HL-60/S4 treated with retinoic acid at 250 ng/mL for 4 days and 3 days (cell line): ENCODE data around the gene ZSCAN16.

Experiments
- in situ Hi-C: fragments of 300-500 bp; cut with MboI; formaldehyde crosslinking; loops from 2 replicates; pipeline ENCODE4 v1.7.0; 2022; ENCODE audit warnings: low sequenced_read_pairs

Gene ZSCAN16

GRCh38 chr6:28167926-28168325 is 43.5 kb downstream of the ZSCAN16 start:
- in situ Hi-C loops: no loop called here

GRCh38 chr6:28171271-28171670 is 46.9 kb downstream of the ZSCAN16 start:
- in situ Hi-C loops: no loop called here

GRCh38 chr6:28172006-28172405 is 47.6 kb downstream of the ZSCAN16 start:
- in situ Hi-C loops: no loop called here

GRCh38 chr6:28176373-28176772 is 52.0 kb downstream of the ZSCAN16 start:
- in situ Hi-C loops: no loop called here
